H1 (cell line): ENCODE results near the gene SEMA3E. TPM values are rescaled to one million over a fixed set of nuclear protein-coding genes. Genes with fewer than 3 reads are reported as not detected.

ENCODE experiments used
- CHD2 ChIP-seq: IDR thresholded peaks from 2 replicates; pipeline ENCODE4 v1.6.1; 2012; ENCODE audit warnings: low read length, improper control_type of control experiment
- polyA plus RNA-seq, 7 experiments: library from polyadenylated mRNA; depleted of rRNA in 3 of 7; stranded (reverse) in 5 of 7; unstranded in 2 of 7; fragments of >200 nt in 5 of 7; fragments of 200-250 nt in 2 of 7; gene quantifications; 1 replicate in 5 of 7; 2 replicates in 1 of 7; 4 replicates in 1 of 7; pipeline versions ENCODE4 v1.2.1 to v1.2.3, GENCODE V29; 2011 to 2013; ENCODE audit warnings: missing spikeins in 2 of 7, mixed read lengths in 2 of 7
- total RNA-seq: library from RNA; stranded (reverse); fragmentation: NEBNext Ultra II Directional; extraction: Animal tissue kit (Norgen Biotek cat#: 25700); gene quantifications from 2 replicates; pipeline ENCODE4 v1.2.1, GENCODE V29; 2021

SEMA3E gene
- total and polyA plus RNA-seq, 2 of the 8 experiments (the other 6 are each of a cell fraction or from before 2014, with no cell fraction given) = 0.93 to 0.94 TPM

- TF ChIP-seq CHD2 = no peak
- TF ChIP-seq, all 59 proteins: peak for 2
Measured at GRCh38 chr7:83365746-83366145, 283.2 kb downstream of the SEMA3E start (continued).
